ENCODE data around the gene DDX25. TPM values are rescaled to one million over a fixed set of nuclear protein-coding genes. Genes with fewer than 3 reads are reported as not detected.

The DDX25 gene
- total and polyA plus RNA-seq, 9 of the 15 experiments (the other 6 are each of a cell fraction or from before 2014, with no cell fraction given) = not detected

DNA sequence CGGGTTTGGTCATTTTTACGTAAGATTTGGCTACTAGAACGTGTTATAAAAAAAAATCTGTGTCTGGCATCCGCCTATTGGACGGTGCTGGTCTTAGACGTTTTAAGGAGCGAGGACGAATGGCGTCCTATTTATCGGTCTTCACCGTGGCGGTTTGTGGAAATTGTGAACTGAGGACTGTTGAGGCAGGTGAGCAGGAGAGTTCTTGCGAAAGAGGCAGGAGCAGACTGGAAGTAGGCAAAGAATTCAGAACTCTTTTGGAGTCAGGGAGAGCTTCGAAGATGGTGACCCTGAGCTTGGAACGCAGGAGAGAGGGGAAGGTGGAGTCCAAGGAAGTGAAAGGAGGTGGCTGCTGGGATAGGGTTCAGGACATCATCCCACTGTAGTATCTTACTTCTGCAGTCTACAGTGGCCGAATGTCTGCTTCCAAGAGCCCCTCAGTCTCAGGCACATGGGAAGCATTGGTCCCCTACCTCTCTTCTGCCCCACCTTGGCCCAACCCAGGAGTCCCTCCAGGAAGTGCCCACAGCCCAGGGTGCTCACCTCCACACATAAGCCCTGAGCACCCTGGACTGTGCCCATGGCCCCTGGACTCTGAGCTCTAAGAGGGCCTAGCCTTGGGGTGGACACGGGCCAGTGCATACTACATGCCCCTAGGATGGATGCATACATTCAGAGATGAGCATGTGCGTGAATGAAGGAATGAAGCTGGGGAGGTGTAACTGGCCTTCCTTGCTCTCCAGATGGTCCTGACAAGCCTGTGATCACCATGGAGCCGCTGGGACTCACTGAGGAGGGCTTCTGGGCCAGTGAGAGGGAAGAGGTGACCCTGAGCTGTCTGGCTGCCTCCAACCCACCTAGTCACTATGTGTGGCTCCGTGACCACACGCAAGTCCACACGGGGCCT, 45.2 kb downstream of the DDX25 start:
- TF ChIP-seq PHF20 (IDR thresholded peaks at IDR 0.05; ENCODE audit: partially characterized antibody) (no peak), JUNB (CRISPR knock-in tag; conservative IDR thresholded peaks at IDR 0.05) (no peak), COPS2 (conservative IDR thresholded peaks at IDR 0.05) (no peak), BDP1 (IDR thresholded peaks at IDR 0.05; ENCODE audit: insufficient read depth, insufficient read length) (no peak), RBFOX2 (IDR thresholded peaks at IDR 0.05; ENCODE audit: low read depth, low read length) (no peak), ZBTB5 (IDR thresholded peaks at IDR 0.05) (no peak), ZKSCAN3 (CRISPR knock-in tag; IDR thresholded peaks at IDR 0.05) (no peak), POLR2AphosphoS5 (IDR thresholded peaks at IDR 0.05; ENCODE audit: control insufficient read depth, insufficient read depth, low read depth, low read length) (no peak), ZNF785 (CRISPR knock-in tag; IDR thresholded peaks at IDR 0.05) (no peak), ZNF668 (CRISPR knock-in tag; IDR thresholded peaks at IDR 0.05) (no peak), HCFC1 (IDR thresholded peaks at IDR 0.05; ENCODE audit: low read depth, low read length) (no peak), ZNF224 (CRISPR knock-in tag; IDR thresholded peaks at IDR 0.05) (no peak), ZNF561 (CRISPR knock-in tag; conservative IDR thresholded peaks at IDR 0.05) (no peak), NR2C1 (IDR thresholded peaks at IDR 0.05) (no peak), NR2C1 (tag; IDR thresholded peaks at IDR 0.05) (no peak), PHB2 (IDR thresholded peaks at IDR 0.05; ENCODE audit: low read depth) (no peak), HBP1 (CRISPR knock-in tag; IDR thresholded peaks at IDR 0.05) (no peak)
- TF ChIP-seq, protein P1, sequence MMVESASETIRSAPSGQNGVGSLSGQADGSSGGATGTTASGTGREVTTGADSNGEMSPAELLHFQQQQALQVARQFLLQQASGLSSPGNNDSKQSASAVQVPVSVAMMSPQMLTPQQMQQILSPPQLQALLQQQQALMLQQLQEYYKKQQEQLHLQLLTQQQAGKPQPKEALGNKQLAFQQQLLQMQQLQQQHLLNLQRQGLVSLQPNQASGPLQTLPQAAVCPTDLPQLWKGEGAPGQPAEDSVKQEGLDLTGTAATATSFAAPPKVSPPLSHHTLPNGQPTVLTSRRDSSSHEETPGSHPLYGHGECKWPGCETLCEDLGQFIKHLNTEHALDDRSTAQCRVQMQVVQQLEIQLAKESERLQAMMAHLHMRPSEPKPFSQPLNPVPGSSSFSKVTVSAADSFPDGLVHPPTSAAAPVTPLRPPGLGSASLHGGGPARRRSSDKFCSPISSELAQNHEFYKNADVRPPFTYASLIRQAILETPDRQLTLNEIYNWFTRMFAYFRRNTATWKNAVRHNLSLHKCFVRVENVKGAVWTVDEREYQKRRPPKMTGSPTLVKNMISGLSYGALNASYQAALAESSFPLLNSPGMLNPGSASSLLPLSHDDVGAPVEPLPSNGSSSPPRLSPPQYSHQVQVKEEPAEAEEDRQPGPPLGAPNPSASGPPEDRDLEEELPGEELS (CRISPR knock-in tag; IDR thresholded peaks at IDR 0.05; ENCODE audit: borderline replicate concordance) = no peak
- no peaks in the 10 kb centered on the region for H3K79me2 ChIP-seq (ENCODE audit: control insufficient read depth, insufficient read depth, low read length)
- no peak overlapping the region for H2AFZ ChIP-seq (ENCODE audit: low read depth, low read length)
- ATAC-seq (no peak; the same call in 2 of the 3 replicates), FAIRE-seq (no peak), DNase-seq (ENCODE audit: extremely low read depth in 1 of 4, low spot score in 3 of 4) (no peak)
- no TSS peak for BruUV-seq (replicated peaks)
- POLR2A ChIA-PET = interaction anchor here (0.6 to 1.0 kb wide), 2 partner anchors 20 to 46 kb away, joined by 3 read pairs; partner anchors contain the start of gene PUS3
- no peak overlapping the region for H3K4me2 ChIP-seq (ENCODE audit: insufficient read depth, low read length)
- H3K9ac ChIP-seq (ENCODE audit: insufficient read depth in 1 of 2, low read depth in 2 of 2, low read length in 2 of 2) = no peak overlapping the region
- no peak overlapping the region for H3K27ac ChIP-seq (ENCODE audit: extremely low read depth, low read depth, low read length)
- WGBS (ENCODE audit: insufficient coverage, low coverage, missing lambda C conversion rate) = 5% methylated on average over 22 of the region's 22 CpGs
- no peaks in the 10 kb centered on the region for H3K36me3 ChIP-seq (ENCODE audit: control insufficient read depth, insufficient read depth, low read length)
- H4K20me1 ChIP-seq (replicated peaks; ENCODE audit: control insufficient read depth, insufficient read depth, low read length) = peaks cover 9% of the 10 kb centered on the region
- CTCF ChIA-PET (ENCODE audit: low intra/inter-chr PET ratio) = no interaction called here
- peaks cover 58 to 85% of the 10 kb centered on the region in 2 experiments for H3K27me3 ChIP-seq (ENCODE audit: control insufficient read depth in 2 of 2, insufficient read depth in 2 of 2, low read length in 2 of 2)
- H3K9me3 ChIP-seq (replicated peaks; ENCODE audit: control insufficient read depth, insufficient read depth, low read depth, low read length) = no peaks in the 10 kb centered on the region
- intact Hi-C loops (cut with micrococcal nuclease) = no loop called here
- H3K4me1 ChIP-seq (replicated peaks in 1 of 2; ENCODE audit: control insufficient read depth in 2 of 2, insufficient read depth in 2 of 2, low read length in 2 of 2) = peaks cover 2 to 18% of the 10 kb centered on the region in 2 experiments; a peak in 2 of 5 replicates
- in situ Hi-C loops (cut with MboI) = no loop called here
- no peak overlapping the region for H3K4me3 ChIP-seq
- peaks cover under 1% of the 10 kb centered on the region for H3K9me1 ChIP-seq (ENCODE audit: control insufficient read depth, insufficient read depth, low read length)

Data from K562 (cell line).